ELF-1 (cell line): Measurements from ENCODE around the gene BAZ2B.
A peak's percentile ranks its signal among the peaks of the same experiment; 100 is the strongest.

Experiments used
- DNase-seq: peaks from one replicate; pipeline ENCODE4 v3.0.0-alpha.2; 2016; ENCODE audit warnings: low read depth, low spot score

The BAZ2B gene

DNA sequence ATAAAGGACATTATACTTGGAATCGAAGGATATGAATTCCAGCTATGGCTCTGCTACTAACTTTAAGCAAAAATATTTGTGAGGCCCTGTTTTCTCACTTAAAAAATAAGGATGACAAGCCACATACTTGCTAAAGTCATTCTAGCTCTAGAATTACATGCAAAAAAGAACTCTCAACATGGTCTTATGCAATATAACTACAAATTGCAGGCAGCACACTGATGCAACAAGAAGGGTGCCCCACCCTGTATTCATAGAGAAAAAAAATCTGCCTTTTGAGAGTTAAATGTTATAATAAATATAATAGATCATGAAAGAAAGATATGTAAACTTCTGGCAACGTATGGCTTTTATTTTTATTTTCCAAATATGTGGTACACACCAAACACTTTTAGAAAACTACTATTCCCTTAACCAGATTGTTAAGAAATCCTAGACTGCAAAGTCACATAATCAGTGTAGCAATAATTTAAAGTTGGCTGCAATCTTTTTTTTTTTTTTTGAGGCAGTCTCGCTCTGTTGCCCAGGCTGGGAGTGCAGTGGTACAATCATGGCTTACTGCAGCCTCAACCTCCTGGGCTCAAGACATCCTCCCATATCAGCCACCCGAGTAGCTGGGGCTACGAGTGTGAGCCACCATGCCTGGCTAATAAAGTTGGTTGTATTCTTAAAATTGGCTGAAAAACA is 289.6 kb downstream of the BAZ2B start:
- no peak for DNase-seq

DNA sequence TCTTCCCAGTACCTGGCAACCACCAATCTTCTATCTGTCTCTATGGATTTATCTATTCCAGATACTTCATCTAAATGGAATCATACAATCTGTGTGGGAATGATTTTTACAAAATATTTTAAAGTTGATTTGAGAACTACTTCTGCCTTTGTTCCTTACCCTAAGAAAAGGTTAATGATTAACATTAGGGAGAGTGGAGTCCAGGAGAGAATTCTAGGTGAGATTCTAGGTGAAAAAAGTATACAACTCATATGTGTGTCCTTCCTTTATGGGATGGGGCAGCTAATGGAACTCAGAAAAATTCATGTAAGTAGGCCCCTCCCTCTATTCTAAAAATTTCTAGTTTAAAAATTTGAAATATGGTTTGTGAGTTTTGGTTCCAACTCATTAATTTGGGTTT is 293.9 kb downstream of the BAZ2B start:
- no peak for DNase-seq

DNA sequence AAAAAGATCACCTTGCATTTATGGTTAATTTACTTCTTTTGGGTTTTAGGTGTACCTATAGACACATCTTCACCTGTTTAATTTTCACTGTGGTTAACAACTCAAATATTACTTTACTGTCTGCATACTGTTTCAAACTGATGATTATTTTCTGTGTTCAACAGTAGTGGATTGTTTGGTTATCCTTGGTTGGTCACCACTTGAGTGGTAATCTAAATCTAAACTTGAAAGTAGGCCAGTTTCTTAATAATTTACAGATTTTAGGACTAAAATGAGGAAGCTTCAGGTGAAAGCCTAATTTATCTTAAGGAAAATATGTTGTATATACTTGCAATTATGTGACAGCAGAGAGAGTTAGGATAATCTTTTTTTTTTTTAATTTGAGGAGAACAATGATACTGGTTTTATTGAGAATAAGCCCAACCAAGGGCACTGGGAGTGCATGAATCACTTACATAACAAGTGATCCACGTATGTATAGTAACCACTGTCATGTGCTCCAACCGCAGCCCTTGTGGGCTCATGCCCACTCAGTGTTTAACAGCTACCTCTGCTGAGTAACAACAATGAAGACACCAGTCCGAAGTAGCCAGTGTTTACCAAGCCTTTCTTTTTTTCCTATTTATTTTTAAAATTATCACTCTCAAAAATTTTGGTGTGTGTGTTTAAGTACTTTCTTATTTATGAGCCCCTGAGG is 298.8 kb downstream of the BAZ2B start:
- no peak for DNase-seq

DNA sequence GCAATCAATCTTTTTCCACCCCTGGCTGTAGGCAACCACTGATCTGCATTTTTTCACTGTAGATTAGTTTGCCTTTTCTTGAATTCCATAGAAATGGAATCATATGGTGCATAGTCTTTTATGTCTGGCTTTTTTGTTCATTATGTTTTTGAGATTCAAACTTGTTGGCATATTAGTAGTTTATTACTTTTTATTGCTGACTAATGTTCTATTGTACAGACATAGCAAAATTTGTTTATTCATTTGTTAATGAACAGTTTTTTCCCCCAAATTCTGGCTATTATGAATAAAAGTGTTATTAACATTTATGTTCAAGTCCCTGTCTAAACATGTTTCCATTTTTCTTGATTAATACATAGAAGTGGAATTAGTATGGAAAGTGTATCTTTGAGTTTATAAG is 308.4 kb downstream of the BAZ2B start:
- DNase-seq, result no peak

DNA sequence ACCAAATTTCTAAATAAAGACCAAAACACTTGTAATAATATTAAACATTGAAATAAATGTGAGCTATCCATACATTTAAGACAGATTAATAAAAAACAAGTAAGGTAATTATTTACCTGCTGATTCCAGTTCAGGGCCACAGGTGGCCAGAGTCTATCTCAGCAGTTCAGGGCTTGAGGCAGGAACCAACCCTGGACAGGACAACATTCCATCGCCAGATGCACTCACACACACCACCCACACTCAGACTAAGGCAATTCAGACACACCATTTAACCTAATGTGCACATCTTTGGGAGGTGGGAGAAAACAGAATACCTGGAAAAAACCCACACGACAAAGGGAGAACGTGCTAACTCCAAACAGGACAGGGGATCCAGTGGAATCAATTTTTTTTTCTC is 315.8 kb downstream of the BAZ2B start:
- peak; percentile 18 for DNase-seq

DNA sequence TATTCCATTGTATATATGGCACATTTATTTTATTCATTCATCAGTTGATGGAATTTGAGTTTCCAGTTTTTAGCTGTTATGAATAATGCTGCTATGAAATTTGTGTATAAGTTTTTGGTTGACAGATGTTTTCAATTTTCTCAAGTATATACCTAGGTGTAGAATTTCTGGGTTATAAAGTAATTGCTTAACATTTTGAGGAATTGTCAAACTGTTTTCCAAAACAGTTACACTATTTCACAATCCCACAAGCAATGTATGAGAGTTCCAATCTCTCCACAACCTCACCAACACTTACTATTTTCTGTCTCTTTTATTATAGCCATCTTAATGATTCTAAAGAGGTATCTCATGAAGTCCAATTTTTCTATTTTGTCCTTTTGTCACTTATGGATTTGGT is 317.4 kb downstream of the BAZ2B start:
- DNase-seq, result no peak

DNA sequence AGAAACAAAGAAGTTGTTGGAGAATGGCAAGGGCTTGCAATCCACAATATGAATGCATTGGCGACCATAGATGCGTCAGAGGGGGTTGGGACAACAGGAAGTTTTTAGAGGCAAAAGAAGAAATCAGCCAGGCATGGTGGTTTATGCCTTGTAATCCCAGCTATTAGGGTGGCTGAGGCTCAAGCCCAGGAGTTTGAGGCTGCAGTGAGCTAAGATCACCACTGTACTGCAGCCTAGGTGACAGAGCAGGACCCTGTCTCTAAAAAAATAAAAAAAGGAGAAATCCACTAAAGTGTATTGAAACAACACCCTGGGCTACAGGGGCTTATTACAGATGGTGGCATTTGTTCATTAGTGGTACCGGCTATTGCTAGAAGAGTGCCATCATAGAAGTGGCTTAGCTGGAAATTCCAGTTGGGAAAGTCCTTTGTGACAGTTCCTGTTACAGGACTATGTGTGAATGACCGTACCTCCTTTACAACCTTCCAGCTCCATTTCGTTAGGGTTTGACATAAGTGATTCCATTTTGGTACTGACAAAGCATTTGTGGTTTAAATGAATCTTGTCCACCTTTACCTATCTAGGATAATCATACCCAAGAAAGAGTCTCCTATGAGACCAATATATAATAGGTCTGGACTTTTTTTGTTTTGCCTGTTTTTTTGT is 319.2 kb downstream of the BAZ2B start:
- DNase-seq, result peak; percentile 26

DNA sequence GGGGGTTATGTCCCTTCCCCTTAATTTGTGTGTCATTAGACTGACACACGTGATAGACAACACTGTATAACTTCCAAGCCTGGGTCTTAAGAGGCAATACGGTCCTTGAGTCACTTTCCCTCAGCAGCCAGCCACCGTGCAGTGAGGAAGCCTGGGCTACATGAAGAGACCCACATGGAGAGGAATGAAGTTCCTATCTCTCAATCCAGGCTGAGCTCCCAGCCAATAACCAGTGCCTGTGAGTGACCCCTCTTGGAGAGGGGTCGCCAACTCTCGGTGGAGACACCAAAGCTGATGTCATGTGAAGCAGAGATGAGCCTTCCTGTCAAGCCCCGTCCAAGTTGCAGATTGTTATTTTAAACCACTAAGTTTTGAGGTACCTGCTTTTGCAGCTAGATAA is 324.2 kb downstream of the BAZ2B start:
- DNase-seq, result peak; percentile 34

DNA sequence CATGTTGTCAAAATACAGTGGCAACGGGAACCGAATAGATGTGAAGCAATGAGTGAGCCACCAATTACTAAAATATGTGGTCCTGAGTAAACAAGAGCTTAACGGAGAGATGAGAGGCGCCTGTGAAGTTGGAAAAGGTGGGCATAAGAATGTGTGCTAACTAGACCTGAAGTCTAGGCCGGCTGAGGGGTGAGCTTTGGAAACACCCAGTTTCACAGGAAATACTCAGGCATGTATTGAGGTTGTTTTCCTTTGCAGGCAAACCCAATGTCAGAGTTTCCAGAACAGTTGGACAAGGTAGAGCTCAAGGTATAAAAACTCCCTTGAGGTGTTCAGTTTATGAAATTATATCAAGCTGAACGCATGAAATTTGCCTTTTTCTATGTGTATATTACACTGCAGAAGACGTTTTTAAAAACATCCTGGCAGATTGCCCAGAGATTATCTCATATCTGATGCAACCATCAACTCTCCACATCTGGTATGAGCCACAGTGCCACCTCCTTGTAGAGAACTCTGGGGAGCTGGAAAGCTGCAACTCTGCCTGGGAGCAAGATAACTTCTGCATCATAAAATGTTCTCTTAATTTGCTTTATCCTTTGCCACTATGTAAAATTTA is 325.9 kb downstream of the BAZ2B start:
- no peak for DNase-seq

DNA sequence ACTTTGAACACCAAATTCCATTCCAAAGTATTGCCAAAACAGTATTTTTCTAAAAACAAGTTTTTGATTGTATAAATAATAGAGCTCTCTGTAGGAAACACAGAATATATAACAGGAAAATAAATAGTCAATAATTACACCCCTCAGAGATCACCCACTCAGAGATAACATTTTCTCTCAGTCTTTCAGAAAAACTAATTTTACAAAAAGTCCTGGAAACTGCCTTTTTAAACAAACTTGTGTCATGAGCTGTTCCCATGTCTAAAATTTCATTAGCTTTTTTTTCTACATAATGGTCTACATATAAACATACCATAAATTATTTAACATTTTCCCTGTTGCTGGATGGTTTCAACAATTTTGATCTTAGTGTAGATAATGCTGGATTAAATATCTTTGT is 328.6 kb downstream of the BAZ2B start:
- DNase-seq, result no peak

DNA sequence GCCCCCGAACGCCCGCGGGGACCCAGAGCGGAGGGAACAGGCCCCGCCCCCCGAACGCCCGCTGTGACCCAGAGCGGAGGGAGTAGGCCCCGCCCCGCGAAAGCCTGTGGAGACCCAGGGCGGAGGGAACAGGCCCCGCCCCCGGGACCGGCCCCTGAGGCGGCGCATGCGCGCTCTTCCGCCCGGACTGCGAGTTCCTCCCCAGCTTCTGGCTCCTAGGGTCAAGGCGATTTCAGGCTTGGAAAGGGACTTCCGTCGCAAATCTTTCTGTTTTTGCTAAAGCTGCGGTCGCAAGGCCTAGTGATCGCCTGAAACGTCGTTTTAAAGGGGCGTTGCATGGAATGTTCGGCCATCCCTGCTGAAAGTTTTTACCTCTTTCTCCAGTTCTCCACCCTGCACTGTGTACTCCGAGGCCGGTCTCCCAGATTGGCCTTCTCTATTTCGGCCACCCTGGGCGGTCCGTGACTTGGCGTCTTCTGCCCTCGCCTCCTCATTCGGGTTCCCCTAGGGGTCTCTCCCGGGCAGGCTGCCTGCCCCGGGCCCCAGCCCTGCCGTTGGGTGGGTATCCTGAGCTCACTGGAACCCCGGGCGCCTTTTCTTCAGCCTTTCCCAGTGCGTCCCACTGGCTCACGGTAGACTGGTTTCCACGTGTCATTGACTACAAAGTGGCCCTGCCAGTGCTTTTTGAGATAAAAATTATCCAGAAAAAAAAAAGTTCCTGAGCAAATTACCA is 329.5 kb downstream of the BAZ2B start:
- DNase-seq, result peak; percentile 99

DNA sequence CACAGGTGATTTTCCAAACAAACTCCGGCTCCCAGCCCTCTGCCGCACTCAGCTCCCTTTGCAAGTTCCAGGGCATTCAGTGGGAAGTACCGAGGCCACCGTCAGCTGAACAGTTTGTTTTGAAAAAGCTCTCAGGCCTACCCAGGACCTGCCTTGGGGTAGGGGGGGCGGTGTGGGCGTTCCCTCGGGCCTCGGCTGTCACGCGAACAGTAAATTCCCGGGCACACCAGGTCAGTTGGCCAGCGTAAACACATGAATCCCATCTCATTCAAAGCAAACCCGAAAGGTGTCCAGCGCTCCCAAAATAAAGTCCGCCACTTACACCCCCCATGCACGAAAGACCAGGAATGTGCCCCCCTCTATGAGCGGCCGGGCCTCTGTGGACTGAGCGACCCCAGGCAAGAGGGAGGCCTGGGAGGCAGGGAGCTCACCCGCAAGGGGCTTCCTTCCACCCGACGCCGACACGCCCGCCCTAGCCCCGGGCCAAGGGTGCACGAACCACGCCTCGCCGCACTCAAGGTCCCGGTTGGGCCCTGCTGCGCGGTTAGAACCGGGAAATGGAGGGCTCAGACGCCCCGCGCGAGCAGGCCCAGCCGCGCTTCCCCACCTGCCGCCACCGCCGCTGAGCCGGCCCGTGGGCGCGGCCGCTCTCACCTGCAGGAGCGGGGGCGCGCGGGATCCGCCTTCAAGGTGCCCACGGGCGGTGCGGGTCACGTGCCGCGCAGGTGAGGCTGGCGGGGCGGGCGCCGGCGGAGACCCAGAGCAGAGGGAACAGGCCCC is 330.2 kb downstream of the BAZ2B start, which contains the start of gene WDSUB1:
Gene WDSUB1, minus strand, starts transcription at position 775 of the 780 bp plus-strand sequence. CDS start 3,634 bp downstream, outside the sequence.
- DNase-seq, result peak; percentile 92

DNA sequence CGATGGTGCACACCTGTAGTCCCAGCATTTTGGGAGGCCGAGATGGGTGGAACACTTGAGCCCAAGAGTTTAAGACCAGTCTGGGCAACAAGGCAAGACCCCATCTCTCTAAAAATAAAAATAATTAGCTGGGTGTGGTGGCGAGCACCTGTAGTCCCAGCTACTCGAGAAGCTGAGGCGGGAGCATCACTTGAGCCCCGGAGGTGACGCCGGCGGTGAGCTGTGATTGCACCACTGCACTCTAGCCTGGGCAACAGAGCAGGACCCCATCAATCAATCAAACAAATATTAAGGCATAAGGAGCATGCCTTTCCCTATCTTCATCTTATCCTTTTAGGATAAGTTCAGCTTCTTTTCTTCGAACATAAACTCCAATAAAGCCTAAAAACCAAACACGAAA is 330.9 kb downstream of the BAZ2B start:
- no peak for DNase-seq

DNA sequence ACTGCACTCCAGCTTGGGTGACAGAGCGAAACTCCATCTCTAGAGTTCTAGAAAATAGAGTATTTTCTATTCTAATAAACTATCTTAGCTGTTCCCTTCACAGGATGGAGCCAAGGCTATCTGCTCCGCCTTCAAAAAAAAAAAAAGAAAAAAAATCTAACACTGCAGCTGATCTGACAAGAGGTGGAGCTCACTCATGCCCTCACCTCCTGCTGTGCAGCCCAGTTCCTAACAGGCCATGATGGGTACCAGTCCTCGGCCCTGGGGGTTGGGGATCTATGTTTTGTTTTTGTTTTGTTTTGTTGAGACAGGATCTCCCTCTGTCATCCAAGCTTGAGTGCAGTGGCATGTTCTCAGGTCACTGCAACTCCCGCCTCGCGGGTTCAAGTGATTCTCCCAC is 332.8 kb downstream of the BAZ2B start:
- no peak for DNase-seq

DNA sequence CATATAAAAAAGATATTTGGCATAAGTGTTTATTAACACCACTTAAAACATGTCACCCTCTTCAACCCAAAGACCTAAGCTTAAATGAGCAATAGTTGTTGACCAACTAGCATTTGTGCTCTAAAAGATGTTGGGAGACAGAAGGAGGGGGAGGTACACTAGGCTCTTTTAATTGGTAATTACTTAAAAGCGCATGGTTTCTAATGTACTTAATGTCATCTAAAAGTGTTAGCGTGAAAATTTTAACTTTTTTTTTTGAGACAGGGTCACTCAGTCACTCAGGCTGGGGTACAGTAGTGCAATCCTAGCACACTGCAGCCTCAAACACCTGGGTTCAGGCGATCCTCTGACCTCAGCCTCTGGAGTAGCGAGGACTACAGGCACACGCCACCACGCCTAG is 335.3 kb downstream of the BAZ2B start:
- no peak for DNase-seq

DNA sequence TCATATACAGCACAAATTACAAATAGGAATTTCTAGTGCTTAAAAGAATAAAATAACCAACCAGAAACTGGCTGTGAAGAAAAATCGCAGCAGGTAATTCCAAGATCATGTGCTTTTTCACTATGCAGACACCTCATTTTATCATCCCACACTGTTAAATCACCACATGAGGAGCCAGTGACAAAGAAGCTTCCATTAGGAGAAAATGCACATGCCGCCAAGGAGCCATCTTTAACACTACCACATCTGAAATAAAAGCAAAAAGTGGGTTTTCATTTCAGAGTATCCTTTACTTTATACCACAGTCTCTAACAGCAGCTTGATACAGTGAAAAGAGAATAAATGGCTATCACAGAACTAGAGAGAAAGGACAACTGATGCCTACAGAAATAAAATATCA is 336.6 kb downstream of the BAZ2B start:
- no peak for DNase-seq

DNA sequence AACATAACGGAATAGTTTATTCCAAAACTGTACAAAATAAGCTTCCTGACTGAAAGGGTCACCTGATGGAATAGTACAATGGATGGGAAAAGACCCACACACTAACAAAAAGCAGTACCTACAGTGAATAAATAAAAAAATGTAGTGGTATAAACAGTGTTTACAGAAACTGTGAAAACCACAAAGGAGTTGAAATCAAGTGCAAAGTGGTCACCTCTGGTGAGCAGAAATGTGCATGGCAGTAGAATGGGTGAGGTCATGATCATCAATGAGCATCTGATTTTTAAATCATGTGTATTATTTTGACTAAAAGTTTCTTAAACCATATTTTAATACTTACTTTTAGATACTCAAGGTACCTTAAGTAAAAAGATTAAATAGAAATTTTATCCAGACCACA is 341.2 kb downstream of the BAZ2B start:
- DNase-seq, result no peak

DNA sequence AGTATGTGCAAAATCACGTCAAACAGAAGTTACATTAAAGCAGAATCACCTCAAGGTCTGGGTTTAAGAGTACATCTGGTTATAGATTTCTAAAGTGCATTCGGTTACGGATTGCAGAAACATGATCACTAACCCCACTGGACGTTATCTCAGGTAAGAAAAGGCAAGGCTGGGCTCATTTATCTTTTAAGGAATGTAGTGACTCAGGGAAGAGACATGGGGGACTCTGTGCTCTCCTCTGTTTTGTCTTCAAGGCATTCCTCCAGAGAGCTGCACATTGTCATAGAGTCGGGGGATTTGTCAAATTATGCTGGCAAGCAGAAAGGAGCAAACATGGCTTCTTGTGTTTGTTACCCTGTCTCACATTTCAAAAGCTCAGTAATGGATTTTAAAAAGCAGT is 344.2 kb downstream of the BAZ2B start:
- peak; percentile 61 for DNase-seq

DNA sequence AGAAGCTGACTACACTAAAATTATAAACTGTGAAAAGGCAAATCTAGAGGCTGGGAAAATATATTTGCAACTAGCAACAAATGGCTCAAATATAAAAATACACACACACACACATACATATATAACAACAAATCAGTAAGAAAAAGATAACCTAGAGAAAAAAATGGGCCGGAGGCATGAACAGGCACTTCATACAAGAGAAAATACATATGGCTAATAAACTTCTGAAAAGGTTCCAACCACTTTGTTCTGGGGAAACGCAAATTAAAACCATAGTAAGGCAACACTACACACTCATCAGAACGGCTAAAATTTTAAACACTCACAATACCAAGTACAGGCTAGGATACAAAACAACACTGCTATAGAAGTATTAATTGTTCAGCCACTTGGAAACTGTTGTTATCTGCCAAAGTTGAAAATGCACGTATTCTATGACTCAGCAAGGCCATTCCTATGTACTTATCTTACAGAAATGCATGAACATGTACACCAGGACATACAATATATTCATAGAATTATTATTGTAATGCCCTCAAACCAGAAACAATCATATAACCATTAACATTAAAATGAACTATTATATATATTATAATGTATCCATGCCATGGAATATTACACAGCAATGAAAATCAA is 345.5 kb downstream of the BAZ2B start:
- no peak for DNase-seq
